ENCODE results near the gene WRNIP1. TPM values are rescaled to one million over a fixed set of nuclear protein-coding genes. Genes with fewer than 3 reads are reported as not detected.

WRNIP1 gene
- total and polyA plus RNA-seq, 9 of the 15 experiments (the other 6 are each of a cell fraction or from before 2014, with no cell fraction given): 13.2 to 63.6 (median 48.6) TPM

DNA sequence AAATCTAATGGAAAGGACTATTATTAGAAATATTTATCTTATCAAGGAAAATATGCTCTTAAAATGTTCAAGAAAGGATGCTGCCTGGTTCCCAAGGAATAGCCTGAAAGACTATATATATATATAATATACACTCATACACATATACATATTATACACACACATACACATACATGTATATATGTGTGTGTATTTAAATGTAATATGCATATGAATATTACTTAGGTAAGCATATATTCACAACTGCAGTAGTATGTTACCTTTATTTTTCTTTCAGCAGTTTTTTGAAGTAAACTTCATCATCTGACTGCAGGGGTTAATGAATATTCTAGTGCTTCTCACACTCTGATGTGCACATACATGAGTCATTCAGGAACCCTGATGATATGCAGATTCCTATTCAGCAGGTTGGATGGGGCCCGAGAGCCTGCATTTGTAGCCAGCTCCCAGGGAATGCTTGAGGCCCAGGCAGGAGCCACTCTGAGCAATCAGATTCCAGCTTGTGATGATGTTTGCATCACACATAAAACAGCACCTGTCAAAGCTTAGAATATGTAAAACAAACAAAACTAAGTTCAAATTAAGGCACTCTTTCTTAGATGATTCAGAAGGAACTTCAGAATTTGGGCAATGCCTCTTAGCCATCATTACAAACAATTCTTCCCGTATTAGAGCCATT is 30.6 kb upstream of the WRNIP1 start (continued):
- no peak for TF ChIP-seq RAD51 (IDR thresholded peaks at IDR 0.05; ENCODE audit: borderline replicate concordance, low read depth)
- TF ChIP-seq CREM (IDR thresholded peaks at IDR 0.05; ENCODE audit: low read depth): no peak
- no peak for TF ChIP-seq ZFPM2 (CRISPR knock-in tag; IDR thresholded peaks at IDR 0.05)
- peak; percentile 94 for TF ChIP-seq FOSL1 (tag; conservative IDR thresholded peaks at IDR 0.05)
- TF ChIP-seq POLR2AphosphoS2 (IDR thresholded peaks at IDR 0.05; ENCODE audit: low read length): no peak
- no peak for TF ChIP-seq L3MBTL2 (IDR thresholded peaks at IDR 0.05)
- TF ChIP-seq ETV1 (tag; conservative IDR thresholded peaks at IDR 0.05; ENCODE audit: low read depth): 0 out of 2 replicates have a peak, but pooled peaks have one; percentile 7
- no peak for TF ChIP-seq DACH1 (IDR thresholded peaks at IDR 0.05; ENCODE audit: partially characterized antibody)
- TF ChIP-seq JUND (IDR thresholded peaks at IDR 0.05; ENCODE audit: borderline replicate concordance, low read depth, low read length): peak; percentile 81
- peak; percentile 73; the same call in 2 of the 3 replicates for TF ChIP-seq JUND (tag; IDR thresholded peaks at IDR 0.05; ENCODE audit: borderline replicate concordance, low read depth, low read length)
- no peak for TF ChIP-seq CBFA2T3 (IDR thresholded peaks at IDR 0.05)
- TF ChIP-seq POLR3A (IDR thresholded peaks at IDR 0.05; ENCODE audit: borderline replicate concordance, extremely low read depth, insufficient read depth, insufficient read length): no peak
- no peak for TF ChIP-seq RCOR1 (IDR thresholded peaks at IDR 0.05; ENCODE audit: borderline replicate concordance in 1 of 2, low read depth in 2 of 2, low read length in 2 of 2)
- TF ChIP-seq C11orf30 (IDR thresholded peaks at IDR 0.05; ENCODE audit: low read depth): peak; percentile 66
- TF ChIP-seq ZNF444 (CRISPR knock-in tag; IDR thresholded peaks at IDR 0.05): no peak
- TF ChIP-seq ASH1L (IDR thresholded peaks at IDR 0.05; ENCODE audit: borderline replicate concordance, low read depth, partially characterized antibody): no peak
- TF ChIP-seq MAFG (tag; conservative IDR thresholded peaks at IDR 0.05): peak; percentile 56
- TF ChIP-seq ZNF785 (CRISPR knock-in tag; IDR thresholded peaks at IDR 0.05): no peak
- TF ChIP-seq ZNF79 (CRISPR knock-in tag; IDR thresholded peaks at IDR 0.05; ENCODE audit: low read depth): no peak
- TF ChIP-seq MAFK (IDR thresholded peaks at IDR 0.05; ENCODE audit: low read length): peak; percentile 45; the same call in 1 of the 2 replicates
- no peak for TF ChIP-seq EP300 (IDR thresholded peaks at IDR 0.05; ENCODE audit: low read length)
- no peak for TF ChIP-seq ZNF586 (CRISPR knock-in tag; conservative IDR thresholded peaks at IDR 0.05)
- TF ChIP-seq ZNF324 (CRISPR knock-in tag; IDR thresholded peaks at IDR 0.05): no peak
- TF ChIP-seq, protein P1, sequence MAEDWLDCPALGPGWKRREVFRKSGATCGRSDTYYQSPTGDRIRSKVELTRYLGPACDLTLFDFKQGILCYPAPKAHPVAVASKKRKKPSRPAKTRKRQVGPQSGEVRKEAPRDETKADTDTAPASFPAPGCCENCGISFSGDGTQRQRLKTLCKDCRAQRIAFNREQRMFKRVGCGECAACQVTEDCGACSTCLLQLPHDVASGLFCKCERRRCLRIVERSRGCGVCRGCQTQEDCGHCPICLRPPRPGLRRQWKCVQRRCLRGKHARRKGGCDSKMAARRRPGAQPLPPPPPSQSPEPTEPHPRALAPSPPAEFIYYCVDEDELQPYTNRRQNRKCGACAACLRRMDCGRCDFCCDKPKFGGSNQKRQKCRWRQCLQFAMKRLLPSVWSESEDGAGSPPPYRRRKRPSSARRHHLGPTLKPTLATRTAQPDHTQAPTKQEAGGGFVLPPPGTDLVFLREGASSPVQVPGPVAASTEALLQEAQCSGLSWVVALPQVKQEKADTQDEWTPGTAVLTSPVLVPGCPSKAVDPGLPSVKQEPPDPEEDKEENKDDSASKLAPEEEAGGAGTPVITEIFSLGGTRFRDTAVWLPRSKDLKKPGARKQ (CRISPR knock-in tag; IDR thresholded peaks at IDR 0.05): no peak
- TF ChIP-seq KHSRP (IDR thresholded peaks at IDR 0.05): no peak
- no peak for TF ChIP-seq GATAD2A (IDR thresholded peaks at IDR 0.05)
- no peak for TF ChIP-seq HEY1 (CRISPR knock-in tag; IDR thresholded peaks at IDR 0.05; ENCODE audit: borderline replicate concordance)
- TF ChIP-seq ELF1 (tag; IDR thresholded peaks at IDR 0.05): no peak
- no peak for TF ChIP-seq RBM39 (optimal IDR thresholded peaks at IDR 0.05; ENCODE audit: low read depth, low read length)
- TF ChIP-seq ZC3H8 (IDR thresholded peaks at IDR 0.05): no peak
